ENCODE results near the gene KLC3.
A peak's percentile ranks its signal among the peaks of the same experiment; 100 is the strongest.

KLC3 gene

GRCh38 chr19:45363861-45364459, 23.4 kb downstream of the KLC3 start:
- peaks cover 60% of the 10 kb centered on the region for H3K36me3 ChIP-seq (ENCODE audit: insufficient read depth, low read length)
- DNase-seq = no peak
- peaks cover 8% of the 10 kb centered on the region; the same call in 1 of the 2 replicates for H3K79me2 ChIP-seq (ENCODE audit: insufficient read depth, low read length)
- TF ChIP-seq CTCF (IDR thresholded peaks at IDR 0.05; ENCODE audit: borderline replicate concordance, extremely low read depth, low read length, poor library complexity, severe bottlenecking) = no peak
- TF ChIP-seq EZH2 (IDR thresholded peaks at IDR 0.05; ENCODE audit: borderline replicate concordance, low read depth, low read length, severe bottlenecking) = no peak
- H3K27ac ChIP-seq (ENCODE audit: low read length) = no peak overlapping the region
- no peak for ATAC-seq (ENCODE audit: insufficient read depth, low read depth)
- peaks cover 9% of the 10 kb centered on the region for H3K4me1 ChIP-seq (ENCODE audit: insufficient read depth, low read length)
- H3K9ac ChIP-seq (ENCODE audit: low read depth, low read length) = no peak overlapping the region
- H3K4me3 ChIP-seq (ENCODE audit: low read depth in 1 of 2, low read length in 2 of 2) = no peak overlapping the region
- no peak overlapping the region for H3K4me2 ChIP-seq (ENCODE audit: insufficient read depth, low read length)
- H3K9me3 ChIP-seq (ENCODE audit: insufficient read depth, low read length, severe bottlenecking) = no peaks in the 10 kb centered on the region
- H3K27me3 ChIP-seq (ENCODE audit: insufficient read depth, low read length, poor library complexity) = no peaks in the 10 kb centered on the region
- peaks cover 9% of the 10 kb centered on the region; the same call in 1 of the 2 replicates for H4K20me1 ChIP-seq (ENCODE audit: insufficient read depth, low read length)
- no peak overlapping the region for H2AFZ ChIP-seq (ENCODE audit: low read depth, low read length)

- Histone ChIP-seq H3K4me2 (ENCODE audit: insufficient read depth, low read length) (no peak overlapping the region), H3K9ac (ENCODE audit: low read depth, low read length) (no peak overlapping the region), H4K20me1 (ENCODE audit: insufficient read depth, low read length) (peaks cover 9% of the 10 kb centered on the region; the same call in 1 of the 2 replicates), H3K27me3 (ENCODE audit: insufficient read depth, low read length, poor library complexity) (no peaks in the 10 kb centered on the region), H3K4me3 (ENCODE audit: low read depth in 1 of 2, low read length in 2 of 2) (no peak overlapping the region), H3K36me3 (ENCODE audit: insufficient read depth, low read length) (peaks cover 53% of the 10 kb centered on the region), H3K4me1 (ENCODE audit: insufficient read depth, low read length) (peaks cover 16% of the 10 kb centered on the region), H3K27ac (ENCODE audit: low read length) (no peak overlapping the region), H3K9me3 (ENCODE audit: insufficient read depth, low read length, severe bottlenecking) (no peaks in the 10 kb centered on the region), H2AFZ (ENCODE audit: low read depth, low read length) (no peak overlapping the region), H3K79me2 (ENCODE audit: insufficient read depth, low read length) (peaks cover 12% of the 10 kb centered on the region)
- DNase-seq = no peak
- no peak for ATAC-seq (ENCODE audit: insufficient read depth, low read depth)
- no peak for TF ChIP-seq EZH2 (IDR thresholded peaks at IDR 0.05; ENCODE audit: borderline replicate concordance, low read depth, low read length, severe bottlenecking)
- TF ChIP-seq CTCF (IDR thresholded peaks at IDR 0.05; ENCODE audit: borderline replicate concordance, extremely low read depth, low read length, poor library complexity, severe bottlenecking) = no peak
Observed at GRCh38 chr19:45364696-45365095, 24.1 kb downstream of the KLC3 start.

GRCh38 chr19:45368127-45368526, 27.6 kb downstream of the KLC3 start:
- ATAC-seq (ENCODE audit: insufficient read depth, low read depth) (no peak), DNase-seq (no peak)
- Histone ChIP-seq H3K36me3 (ENCODE audit: insufficient read depth, low read length) (peaks cover 32% of the 10 kb centered on the region), H3K4me2 (ENCODE audit: insufficient read depth, low read length) (peak overlapping the region; percentile 98; the same call in 1 of the 2 replicates), H4K20me1 (ENCODE audit: insufficient read depth, low read length) (peaks cover 9% of the 10 kb centered on the region; the same call in 1 of the 2 replicates), H3K9ac (ENCODE audit: low read depth, low read length) (no peak overlapping the region), H3K27ac (ENCODE audit: low read length) (no peak overlapping the region), H3K4me3 (ENCODE audit: low read depth in 1 of 2, low read length in 2 of 2) (no peak overlapping the region), H2AFZ (ENCODE audit: low read depth, low read length) (no peak overlapping the region), H3K27me3 (ENCODE audit: insufficient read depth, low read length, poor library complexity) (no peaks in the 10 kb centered on the region), H3K9me3 (ENCODE audit: insufficient read depth, low read length, severe bottlenecking) (no peaks in the 10 kb centered on the region), H3K4me1 (ENCODE audit: insufficient read depth, low read length) (peaks cover 29% of the 10 kb centered on the region), H3K79me2 (ENCODE audit: insufficient read depth, low read length) (peaks cover 17% of the 10 kb centered on the region)
- no peak for TF ChIP-seq CTCF (IDR thresholded peaks at IDR 0.05; ENCODE audit: borderline replicate concordance, extremely low read depth, low read length, poor library complexity, severe bottlenecking)
